Measurements from ENCODE around the gene PTPRO.

Gene PTPRO

GRCh38 chr12:15646581-15646980 is 324.3 kb downstream of the PTPRO start:
- no peak overlapping the region for H3K4me3 ChIP-seq (replicated peaks in 1 of 2; ENCODE audit: low read depth in 2 of 2, low read length in 2 of 2)
- no peak for DNase-seq (ENCODE audit: low read depth in 2 of 2)

More at GRCh38 chr12:15646581-15646980, 324.3 kb downstream of the PTPRO start:
- no peak for TF ChIP-seq CTCF (IDR thresholded peaks at IDR 0.05; ENCODE audit: low read depth, low read length)
